ENCODE data around the gene INAFM1. TPM values are rescaled to one million over a fixed set of nuclear protein-coding genes. Genes with fewer than 3 reads are reported as not detected.

INAFM1 gene
- total and polyA plus RNA-seq, 9 of the 15 experiments (the other 6 are each of a cell fraction or from before 2014, with no cell fraction given), result 0.71 to 30.9 (median 3.1) TPM

DNA sequence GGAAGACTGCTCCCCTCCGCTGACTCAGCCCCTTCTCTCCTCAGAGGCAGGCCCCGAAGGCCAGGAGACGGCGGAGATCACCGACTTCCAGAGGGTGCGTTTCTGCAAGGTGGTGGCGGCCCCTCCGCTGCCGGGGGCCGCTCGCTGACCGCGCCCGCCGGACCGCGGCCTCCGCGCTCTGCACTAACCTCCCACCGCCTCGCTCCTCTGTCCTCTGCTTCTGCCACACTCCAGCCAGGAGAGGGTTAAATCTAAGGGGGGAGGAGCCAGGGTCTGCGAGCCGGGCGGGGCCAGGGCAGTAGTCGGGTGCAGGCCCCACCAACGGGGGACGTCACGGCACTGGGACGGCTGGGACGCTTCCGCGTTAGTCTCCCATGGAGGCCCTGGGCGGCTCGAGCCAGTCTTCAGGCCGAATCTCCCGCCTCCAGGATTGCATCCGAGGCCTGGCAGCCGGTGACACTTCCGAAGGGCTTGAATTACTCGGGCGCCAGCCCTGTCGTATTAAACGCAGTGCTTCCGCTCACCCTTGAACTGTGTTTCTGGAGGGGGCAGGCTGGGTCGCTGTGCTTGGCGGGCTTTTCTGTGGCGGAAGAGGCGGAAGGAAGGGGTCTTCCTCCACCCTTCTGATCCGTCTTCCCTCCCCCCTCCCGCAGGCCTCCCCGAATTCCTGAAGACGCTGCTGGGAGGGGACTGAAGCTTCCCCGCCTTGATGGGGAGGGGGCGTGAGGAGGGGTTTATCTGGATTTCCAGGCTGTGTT is 1.2 kb upstream of the INAFM1 start (continued):
- TF ChIP-seq LCOR (CRISPR knock-in tag; IDR thresholded peaks at IDR 0.05) (peak; percentile 87), GATAD2B (IDR thresholded peaks at IDR 0.05; ENCODE audit: borderline replicate concordance) (peak; percentile 75; the same call in 1 of the 2 replicates), RB1 (IDR thresholded peaks at IDR 0.05; ENCODE audit: low read depth) (peak; percentile 63), POLR2H (tag; IDR thresholded peaks at IDR 0.05; ENCODE audit: low read depth) (peak; percentile 86), SNIP1 (IDR thresholded peaks at IDR 0.05; ENCODE audit: low read depth) (no peak), ARID1B (IDR thresholded peaks at IDR 0.05) (peak; percentile 5; the same call in 1 of the 2 replicates), HIVEP1 (CRISPR knock-in tag; IDR thresholded peaks at IDR 0.05) (no peak), STAT5A (IDR thresholded peaks at IDR 0.05; ENCODE audit: borderline replicate concordance, low read length) (0 out of 2 replicates have a peak, but pooled peaks have one; percentile 1), PHF21A (IDR thresholded peaks at IDR 0.05; ENCODE audit: borderline replicate concordance, low read depth) (no peak; the same call in 1 of the 2 replicates), ZNF431 (CRISPR knock-in tag; IDR thresholded peaks at IDR 0.05) (0 out of 2 replicates have a peak, but pooled peaks have one; percentile 41), TCF3 (CRISPR knock-in tag; IDR thresholded peaks at IDR 0.05) (peak; percentile 19), HDAC1 (IDR thresholded peaks at IDR 0.05) (peak in 1 of 2 experiments; percentile 17; a peak in 2 of 4 replicates), PML (IDR thresholded peaks at IDR 0.05; ENCODE audit: low read length) (peak; percentile 52), FOXA3 (CRISPR knock-in tag; conservative IDR thresholded peaks at IDR 0.05 in 1 of 2, IDR thresholded peaks at IDR 0.05 in 1 of 2) (0 out of 4 replicates have a peak, but pooled peaks of 1 of the 2 experiments have one; percentile 2), THRB (CRISPR knock-in tag; conservative IDR thresholded peaks at IDR 0.05) (peak; percentile 23; the same call in 1 of the 2 replicates), ID3 (CRISPR knock-in tag; IDR thresholded peaks at IDR 0.05) (no peak), ID3 (tag; IDR thresholded peaks at IDR 0.05) (0 out of 2 replicates have a peak, but pooled peaks have one; percentile 25), BCOR (IDR thresholded peaks at IDR 0.05) (0 out of 2 replicates have a peak, but pooled peaks have one; percentile 10), PHF8 (IDR thresholded peaks at IDR 0.05; ENCODE audit: borderline replicate concordance, low read length) (peak; percentile 74; the same call in 1 of the 2 replicates), FOXP1 (CRISPR knock-in tag; IDR thresholded peaks at IDR 0.05) (no peak; the same call in 1 of the 2 replicates)
- TF ChIP-seq, protein P1, sequence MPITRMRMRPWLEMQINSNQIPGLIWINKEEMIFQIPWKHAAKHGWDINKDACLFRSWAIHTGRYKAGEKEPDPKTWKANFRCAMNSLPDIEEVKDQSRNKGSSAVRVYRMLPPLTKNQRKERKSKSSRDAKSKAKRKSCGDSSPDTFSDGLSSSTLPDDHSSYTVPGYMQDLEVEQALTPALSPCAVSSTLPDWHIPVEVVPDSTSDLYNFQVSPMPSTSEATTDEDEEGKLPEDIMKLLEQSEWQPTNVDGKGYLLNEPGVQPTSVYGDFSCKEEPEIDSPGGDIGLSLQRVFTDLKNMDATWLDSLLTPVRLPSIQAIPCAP (CRISPR knock-in tag; IDR thresholded peaks at IDR 0.05; ENCODE audit: borderline replicate concordance), result no peak
- TF ChIP-seq, protein P2, sequence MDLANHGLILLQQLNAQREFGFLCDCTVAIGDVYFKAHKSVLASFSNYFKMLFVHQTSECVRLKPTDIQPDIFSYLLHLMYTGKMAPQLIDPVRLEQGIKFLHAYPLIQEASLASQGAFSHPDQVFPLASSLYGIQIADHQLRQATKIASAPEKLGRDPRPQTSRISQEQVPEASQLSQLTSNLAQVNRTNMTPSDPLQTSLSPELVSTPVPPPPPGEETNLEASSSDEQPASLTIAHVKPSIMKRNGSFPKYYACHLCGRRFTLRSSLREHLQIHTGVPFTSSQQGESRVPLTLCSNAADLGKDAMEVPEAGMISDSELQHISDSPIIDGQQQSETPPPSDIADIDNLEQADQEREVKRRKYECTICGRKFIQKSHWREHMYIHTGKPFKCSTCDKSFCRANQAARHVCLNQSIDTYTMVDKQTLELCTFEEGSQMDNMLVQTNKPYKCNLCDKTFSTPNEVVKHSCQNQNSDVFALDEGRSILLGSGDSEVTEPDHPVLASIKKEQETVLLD (IDR thresholded peaks at IDR 0.05), result no peak
- TF ChIP-seq, protein P3, sequence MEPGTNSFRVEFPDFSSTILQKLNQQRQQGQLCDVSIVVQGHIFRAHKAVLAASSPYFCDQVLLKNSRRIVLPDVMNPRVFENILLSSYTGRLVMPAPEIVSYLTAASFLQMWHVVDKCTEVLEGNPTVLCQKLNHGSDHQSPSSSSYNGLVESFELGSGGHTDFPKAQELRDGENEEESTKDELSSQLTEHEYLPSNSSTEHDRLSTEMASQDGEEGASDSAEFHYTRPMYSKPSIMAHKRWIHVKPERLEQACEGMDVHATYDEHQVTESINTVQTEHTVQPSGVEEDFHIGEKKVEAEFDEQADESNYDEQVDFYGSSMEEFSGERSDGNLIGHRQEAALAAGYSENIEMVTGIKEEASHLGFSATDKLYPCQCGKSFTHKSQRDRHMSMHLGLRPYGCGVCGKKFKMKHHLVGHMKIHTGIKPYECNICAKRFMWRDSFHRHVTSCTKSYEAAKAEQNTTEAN (CRISPR knock-in tag; IDR thresholded peaks at IDR 0.05), result no peak

Data from K562 (cell line).